IPS-NIHi11 (cell line): ENCODE measurements around the gene BMPER.

Experiments used
- DNase-seq: peaks from one replicate; pipeline ENCODE4 v3.0.0; 2012; ENCODE audit warnings: mixed read lengths, low spot score

BMPER gene

DNA sequence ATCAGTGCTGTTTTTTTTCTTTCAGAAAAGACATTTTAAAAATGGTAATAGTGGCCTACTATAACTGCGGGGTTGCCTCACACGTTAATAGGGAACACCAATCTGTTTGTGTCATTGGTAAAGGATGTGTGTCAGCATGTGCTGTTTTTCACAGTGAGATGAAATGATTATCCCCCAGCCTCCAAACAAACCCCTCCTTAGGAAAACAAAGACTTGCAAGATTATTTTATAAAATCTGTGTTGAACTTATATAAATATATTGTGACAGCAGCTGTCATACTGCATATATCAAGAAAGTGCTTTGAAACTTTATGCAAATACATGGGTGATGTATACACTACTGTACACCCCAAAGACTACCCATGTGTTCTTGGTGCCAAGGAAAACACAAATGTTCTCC, 125.8 kb downstream of the BMPER start:
- no peak for DNase-seq

DNA sequence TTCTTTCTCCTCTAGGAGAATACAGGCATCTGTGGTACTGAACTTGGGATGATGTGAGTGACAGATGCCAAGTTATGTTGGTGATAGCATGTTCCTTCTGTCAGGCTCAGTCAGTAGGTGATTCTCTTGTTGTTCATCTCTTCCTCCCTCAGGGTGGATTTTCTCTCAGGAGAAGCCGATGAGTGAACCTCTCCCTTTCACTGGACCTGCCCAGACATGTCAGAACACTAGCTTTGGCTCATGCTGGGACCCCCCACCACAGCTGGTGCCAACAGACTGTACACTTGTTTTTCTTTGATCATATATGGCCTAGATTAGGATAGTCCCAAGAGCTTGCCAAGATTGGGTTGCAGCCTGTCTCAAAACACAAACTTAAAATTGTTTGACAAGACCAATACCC, 129.4 kb downstream of the BMPER start:
- no peak for DNase-seq

DNA sequence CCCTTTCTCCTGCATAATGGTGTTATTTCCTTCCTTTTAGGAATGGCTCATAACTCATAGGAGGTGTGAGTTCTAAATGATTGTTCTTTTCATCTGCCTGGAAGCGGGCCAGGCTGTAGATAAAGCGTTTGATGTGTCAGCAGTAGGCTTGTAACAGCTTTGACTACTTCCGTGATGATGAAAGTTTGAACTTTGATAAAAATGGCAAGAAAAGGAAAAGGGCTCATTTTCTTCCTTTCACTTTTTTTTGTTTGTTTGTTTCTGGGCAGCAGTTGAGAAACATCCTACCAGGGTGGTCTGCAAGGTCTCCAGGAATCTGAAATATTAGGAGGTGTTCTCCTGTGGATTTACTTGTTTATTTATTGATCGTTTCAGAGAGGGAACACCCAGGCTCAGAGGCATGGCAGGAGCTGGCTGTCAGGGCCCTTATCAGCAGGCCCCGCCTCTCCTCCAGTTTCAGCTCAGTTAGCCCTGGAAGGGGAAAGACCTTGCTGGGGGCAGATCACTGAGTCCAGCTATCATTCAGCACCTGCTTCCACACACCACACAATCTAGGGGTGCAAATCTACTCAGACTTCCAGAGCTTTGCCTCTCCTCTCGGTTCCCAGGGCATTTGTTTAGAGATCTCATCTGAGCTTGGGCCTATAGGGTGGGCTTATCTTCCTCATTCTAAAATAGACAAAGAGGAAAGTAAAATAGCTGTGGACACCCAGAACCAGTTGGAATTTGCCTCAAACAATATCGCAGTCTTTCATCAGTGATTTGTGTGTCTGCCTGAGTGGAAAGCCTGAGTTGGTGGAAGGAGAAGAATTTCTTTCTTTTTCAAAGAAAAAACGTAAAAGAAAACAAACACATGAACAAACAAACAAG, 130.9 kb downstream of the BMPER start:
- DNase-seq = peak; percentile 16

- no peak for DNase-seq
Measured at GRCh38 chr7:34036972-34037792, 131.8 kb downstream of the BMPER start.

- DNase-seq = no peak
Measured at GRCh38 chr7:34038816-34039470, 133.6 kb downstream of the BMPER start.

GRCh38 chr7:34041707-34042106, 136.4 kb downstream of the BMPER start:
- no peak for DNase-seq

DNA sequence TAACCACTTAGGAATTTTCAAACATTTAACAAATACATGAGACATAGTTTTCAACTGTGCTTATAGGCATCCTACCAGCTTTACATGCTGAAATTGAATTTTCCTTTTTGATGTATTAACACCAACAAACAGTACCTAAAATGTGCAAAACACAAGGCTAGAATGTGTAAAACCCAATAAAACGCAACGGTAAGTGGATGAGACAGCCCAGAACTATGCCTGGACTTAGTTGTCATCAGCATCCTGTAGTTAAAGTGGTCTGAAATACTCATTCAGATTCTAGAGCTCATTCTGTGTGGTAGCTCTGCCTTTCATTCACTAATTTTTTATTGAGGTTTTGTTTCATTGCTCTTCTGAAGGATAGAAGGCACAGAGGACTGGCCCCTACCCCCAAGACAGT, 137.1 kb downstream of the BMPER start:
- no peak for DNase-seq

- no peak for DNase-seq
Measured at GRCh38 chr7:34043461-34044305, 138.3 kb downstream of the BMPER start.

DNA sequence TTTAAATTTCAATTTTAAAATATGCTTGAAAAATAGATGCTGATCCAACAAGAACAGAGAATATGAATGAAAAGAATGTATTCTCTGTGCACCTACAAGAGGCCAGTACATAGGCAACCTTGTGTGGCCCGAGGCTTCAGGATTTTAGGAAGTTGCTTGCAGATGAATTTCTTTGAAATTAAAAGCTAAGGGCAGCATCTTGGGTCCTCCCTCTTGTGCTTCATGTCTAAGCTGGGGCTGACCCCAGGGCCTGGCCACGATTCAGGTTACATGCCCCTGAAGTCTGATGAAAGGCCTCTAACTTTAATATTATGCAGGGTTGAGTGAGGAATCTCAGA, 138.9 kb downstream of the BMPER start:
- DNase-seq = no peak

GRCh38 chr7:34044734-34045353, 139.5 kb downstream of the BMPER start:
- peak; percentile 29 for DNase-seq

- DNase-seq = no peak
Measured at GRCh38 chr7:34048445-34048844, 143.1 kb downstream of the BMPER start.

DNA sequence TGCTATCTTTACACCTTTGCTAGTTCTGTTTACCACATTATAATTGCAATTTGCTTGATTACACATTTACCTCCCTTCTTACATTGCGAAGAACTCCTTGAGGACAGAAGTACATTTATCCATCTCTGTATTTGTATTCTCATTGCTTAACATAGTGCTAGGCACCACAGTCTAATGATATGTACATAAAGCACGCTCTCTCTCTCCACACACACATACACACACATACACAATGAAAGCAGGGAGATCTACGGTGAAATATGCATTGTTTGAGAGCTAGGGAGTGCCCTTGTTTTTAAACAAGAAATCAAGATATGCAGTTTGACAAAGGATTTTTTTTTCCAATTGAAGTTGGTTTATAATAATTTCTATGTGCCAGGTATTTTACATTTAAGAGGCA, 148.7 kb downstream of the BMPER start:
- DNase-seq = no peak

- no peak for DNase-seq
Measured at GRCh38 chr7:34057136-34057535, 151.8 kb downstream of the BMPER start.

DNA sequence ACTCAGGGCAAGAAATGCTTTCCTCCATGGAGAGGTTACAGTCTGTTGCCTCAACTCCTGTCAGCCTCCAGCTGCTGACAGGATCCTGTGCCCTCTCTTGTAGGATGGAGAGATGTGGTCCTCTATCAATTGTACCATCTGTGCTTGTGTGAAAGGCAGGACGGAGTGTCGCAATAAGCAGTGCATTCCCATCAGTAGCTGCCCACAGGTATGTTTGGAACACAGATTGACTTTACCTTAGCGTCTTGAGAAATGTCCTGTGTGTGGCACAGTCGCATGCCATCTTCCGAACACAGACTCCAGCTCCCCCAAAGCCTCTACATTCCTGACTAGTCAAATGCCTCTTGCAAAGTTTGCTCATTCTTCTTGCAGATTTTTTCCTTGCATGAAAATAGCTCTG, 152.6 kb downstream of the BMPER start:
- DNase-seq = no peak

GRCh38 chr7:34058801-34059135, 153.4 kb downstream of the BMPER start:
- no peak for DNase-seq

GRCh38 chr7:34059136-34059828, 153.9 kb downstream of the BMPER start:
- peak; percentile 26 for DNase-seq

DNA sequence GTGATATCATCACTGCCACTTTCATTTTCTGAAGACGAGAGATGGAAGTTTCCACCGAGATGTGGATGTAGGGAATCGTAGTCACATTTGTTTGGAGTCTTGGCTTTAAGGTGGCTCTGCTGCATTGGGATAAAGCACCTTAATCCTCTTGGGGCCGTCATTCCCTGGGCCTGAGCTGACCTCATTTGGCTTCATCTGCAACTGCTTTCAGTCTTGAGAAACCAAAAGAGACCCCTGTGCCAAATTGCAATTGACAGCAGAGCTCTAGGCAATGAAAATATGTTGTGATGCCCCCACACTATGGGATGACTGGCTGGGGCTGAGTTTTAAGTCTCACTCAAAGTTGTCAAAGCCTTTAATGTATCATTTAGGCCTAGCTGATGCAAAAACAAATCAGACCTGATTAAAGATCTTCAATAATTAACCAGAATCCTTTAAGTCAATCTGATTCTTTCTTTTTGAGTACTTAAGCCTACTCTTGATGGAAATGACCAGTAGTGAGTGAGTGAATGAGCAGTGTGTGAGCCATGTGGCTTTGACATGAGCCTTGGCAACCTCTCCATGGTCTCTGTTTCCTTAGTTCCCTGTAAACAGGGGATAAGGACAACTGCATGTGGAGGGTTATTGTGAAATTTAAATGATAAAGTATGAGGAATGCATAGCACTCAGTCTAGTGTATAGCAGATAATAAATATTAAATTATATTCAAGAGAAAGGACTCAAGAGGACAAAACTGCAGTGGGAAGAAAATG, 155.0 kb downstream of the BMPER start:
- no peak for DNase-seq

DNA sequence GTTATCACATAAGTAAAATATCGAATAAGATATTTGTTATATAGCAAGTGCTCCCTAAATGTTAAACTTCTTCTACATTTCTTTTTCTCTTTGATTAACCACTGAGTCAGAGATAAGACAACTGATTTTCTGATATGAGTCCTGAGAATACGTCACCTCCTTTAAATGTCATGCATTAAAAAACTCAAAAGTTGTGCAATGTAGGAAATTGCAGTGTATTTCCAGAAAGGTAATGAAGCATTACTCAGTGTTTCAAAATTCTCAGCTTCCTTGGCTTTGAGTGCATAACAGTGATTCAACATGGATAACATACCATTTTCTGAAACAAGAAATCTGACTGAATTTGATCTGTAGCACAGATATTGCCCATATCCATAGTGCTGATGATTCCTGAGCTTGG, 155.8 kb downstream of the BMPER start:
- no peak for DNase-seq

DNA sequence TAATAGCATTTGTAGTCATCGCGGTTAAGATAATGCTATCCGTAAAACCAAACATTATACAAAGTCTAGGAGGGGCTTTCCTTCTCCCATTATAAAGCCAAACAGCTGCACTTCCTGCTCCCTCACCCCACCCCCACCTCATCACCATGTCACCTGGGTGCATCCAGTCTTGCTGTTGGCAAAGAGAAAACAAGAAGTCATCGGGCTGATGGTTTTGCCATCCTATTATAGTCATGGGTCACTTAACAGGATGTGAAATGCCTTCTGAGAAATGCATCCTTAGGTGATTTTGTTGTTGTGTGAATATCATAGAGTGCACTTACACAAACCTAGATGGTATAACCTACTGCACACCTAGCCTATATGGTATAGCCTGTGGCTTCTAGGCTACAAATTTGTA, 157.0 kb downstream of the BMPER start:
- no peak for DNase-seq

DNA sequence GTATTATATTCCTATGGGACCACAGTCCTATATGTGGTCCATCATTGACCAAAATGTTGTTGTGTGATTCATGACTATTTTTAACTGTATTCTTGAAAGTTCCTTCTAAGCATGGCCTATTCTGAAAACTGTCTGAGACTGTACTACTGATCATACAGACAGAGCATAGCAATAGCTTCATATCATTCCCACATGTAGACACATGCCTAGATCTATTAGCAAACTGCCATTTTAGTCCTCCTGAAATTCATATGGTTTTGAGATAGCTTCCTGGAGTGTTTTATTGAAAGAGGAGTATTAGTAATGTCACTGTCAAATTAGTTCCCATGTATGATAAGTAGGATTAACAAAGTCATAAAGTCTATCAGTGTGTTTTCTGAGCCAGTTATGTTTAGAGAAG, 157.5 kb downstream of the BMPER start:
- DNase-seq = no peak
